GM12878 (cell line): ENCODE data around the gene PROX2. TPM values are rescaled to one million over a fixed set of nuclear protein-coding genes. Genes with fewer than 3 reads are reported as not detected.

Source experiments
- ATAC-seq: fragments of 200-7000 bp; cut with Tn5 transposase; 3 replicates; pipeline ENCODE4 v1.9.1; 2020; ENCODE audit warnings: mild to moderate bottlenecking, moderate library complexity
- BruUV-seq: library from RNA; stranded (reverse); fragments of 400-500 nt; replicated peaks from 2 replicates; lab custom pipeline; 2021; lab: Mats Ljungman, UMichigan
- CTCF ChIA-PET: fragments of 300-600 bp; sonication (Branson Sonifier 250); formaldehyde crosslinking; extraction: SDS; loops from one replicate; lab custom pipeline; 2021; ENCODE audit warnings: inconsistent platforms; lab: Yijun Ruan, JAX
- POLR2A ChIA-PET: fragments of 350-600 bp; formaldehyde crosslinking; extraction: SDS; loops from one replicate; lab custom pipeline; 2021; ENCODE audit warnings: inconsistent platforms; lab: Charles Lee
- RAD21 ChIA-PET: fragments of 300-600 bp; sonication (Branson Sonifier 250); formaldehyde crosslinking; loops from one replicate; lab custom pipeline; 2023; ENCODE audit warnings: antibody characterized with exemption; ENCODE audit not compliant: unreplicated experiment; lab: Charles Lee
- SMC1A ChIA-PET: fragments of 300-600 bp; sonication (Branson Sonifier 250); formaldehyde crosslinking; loops from one replicate; lab custom pipeline; 2023; ENCODE audit not compliant: unreplicated experiment, uncharacterized antibody; lab: Charles Lee
- DNase-seq: peaks from one replicate; pipeline ENCODE4 v3.0.0-alpha.2; 2011; ENCODE audit warnings: low read depth, low spot score
- FAIRE-seq: peaks from 3 replicates; lab custom pipeline; 2011; peaks lifted over from hg19 to GRCh38; lab: Jason Lieb, UNC
- H2AFZ ChIP-seq: 2 replicates; pipeline ENCODE4 v1.6.0; 2011; ENCODE audit warnings: low read depth, low read length, control low read depth; ENCODE audit not compliant: control insufficient read depth
- H3K27ac ChIP-seq: 2 replicates; pipeline ENCODE4 v1.5.1; 2011; ENCODE audit warnings: control low read depth; ENCODE audit not compliant: control insufficient read depth, insufficient read depth
- H3K27me3 ChIP-seq, 2 experiments: replicated peaks in 1 of 2; 2 replicates each; pipeline versions ENCODE4 v1.6.0 to v1.6.1; 2011; ENCODE audit warnings: low read length in 1 of 2; ENCODE audit not compliant: control insufficient read depth in 2 of 2, insufficient read depth in 2 of 2
- H3K36me3 ChIP-seq, 2 experiments: 2 replicates each; pipeline ENCODE4 v1.5.1; 2011; ENCODE audit warnings: low read length in 1 of 2; ENCODE audit not compliant: control insufficient read depth in 2 of 2, insufficient read depth in 2 of 2
- H3K4me1 ChIP-seq: 2 replicates; pipeline ENCODE4 v1.6.1; 2011; ENCODE audit warnings: mild to moderate bottlenecking, low read length, moderate library complexity, mixed read lengths; ENCODE audit not compliant: control insufficient read depth, insufficient read depth
- H3K4me2 ChIP-seq: 2 replicates; pipeline ENCODE4 v1.6.0; 2011; ENCODE audit warnings: control low read depth; ENCODE audit not compliant: control insufficient read depth, insufficient read depth
- H3K4me3 ChIP-seq: fragments of 200-600 bp; sonication (generic); 2 replicates; pipeline ENCODE4 v1.5.1; 2016
- H3K79me2 ChIP-seq: 2 replicates; pipeline ENCODE4 v1.6.0; 2011; ENCODE audit warnings: low read length; ENCODE audit not compliant: control insufficient read depth, insufficient read depth
- H3K9ac ChIP-seq: 2 replicates; pipeline ENCODE4 v1.8.0; 2011; ENCODE audit warnings: low read length, control low read depth, mixed read lengths; ENCODE audit not compliant: control insufficient read depth, insufficient read depth
- H3K9me3 ChIP-seq: replicated peaks from 3 replicates; pipeline ENCODE4 v1.5.1; 2011; ENCODE audit warnings: mild to moderate bottlenecking, low read length; ENCODE audit not compliant: control insufficient read depth, insufficient read depth
- H4K20me1 ChIP-seq: 2 replicates; pipeline ENCODE4 v1.6.0; 2011; ENCODE audit not compliant: control insufficient read depth, insufficient read depth
- CREB1 ChIP-seq: IDR thresholded peaks from 2 replicates; pipeline ENCODE4 v1.6.1; 2012; ENCODE audit warnings: low read depth, mild to moderate bottlenecking, inconsistent platforms
- ZNF207 ChIP-seq: fragments of 450-650 bp; IDR thresholded peaks from 2 replicates; pipeline ENCODE4 v1.6.1; 2014; ENCODE audit warnings: antibody characterized with exemption, mild to moderate bottlenecking, borderline replicate concordance
- WGBS: methylation state at CpG from one replicate; pipeline ENCODE4 v1.1.6; 2016; ENCODE audit warnings: low lambda C conversion rate; ENCODE audit not compliant: insufficient replicate concordance, insufficient coverage; ENCODE audit errors: missing lambda C conversion rate; 5-methylcytosine and 5-hydroxymethylcytosine counted together
- in situ Hi-C: fragments of 300-500 bp; cut with MboI; formaldehyde crosslinking; loops from 9 replicates; pipeline ENCODE4 v1.14.3; 2018; ENCODE audit warnings: mixed read lengths
- intact Hi-C: fragments of 100-400 bp; cut with micrococcal nuclease; formaldehyde crosslinking; loops from one replicate; pipeline ENCODE4 v1.14.2; 2022; ENCODE audit not compliant: unreplicated experiment
- polyA plus RNA-seq, 11 experiments: library from polyadenylated mRNA; depleted of rRNA in 4 of 11; unstranded in 6 of 11; stranded (reverse) in 5 of 11; fragments of >200 nt; fragmentation: Nextera tagmentation in 4 of 11; fragmentation: Illumina TruSeq in 1 of 11; extraction: Ambion mirVana in 4 of 11; extraction: Trizol in 1 of 11; gene quantifications; 1 replicate in 1 of 11; 2 replicates in 10 of 11; pipeline versions ENCODE4 v1.2.1 to v1.2.3, GENCODE V29; 2011 to 2016; ENCODE audit warnings: inconsistent platforms in 2 of 11, missing spikeins in 2 of 11, low read depth in 1 of 11
- total RNA-seq, 4 experiments: library from RNA; depleted of rRNA in 3 of 4; stranded (reverse); fragments of >200 nt in 3 of 4; fragmentation: Illumina TruSeq in 1 of 4; extraction: Trizol in 1 of 4; gene quantifications; 2 replicates each; pipeline versions ENCODE4 v1.2.1 to v1.2.3, GENCODE V29; 2013 to 2021
- TF ChIP-seq, protein P1 (sequence below): fragments of 150-350 bp; IDR thresholded peaks from 2 replicates; pipeline ENCODE4 v1.6.1; 2014; ENCODE audit warnings: mild to moderate bottlenecking, low read depth, low read length
- TF ChIP-seq, protein P2 (sequence below): fragments of 450-650 bp; formaldehyde crosslinking; IDR thresholded peaks from 2 replicates; pipeline ENCODE4 v1.4.0; 2022; ENCODE audit warnings: mild to moderate bottlenecking, moderate library complexity
- TF ChIP-seq, protein P3 (sequence below): IDR thresholded peaks from 2 replicates; pipeline ENCODE4 v1.6.1; 2011; ENCODE audit warnings: low read depth, low read length, improper control_type of control experiment, borderline replicate concordance

The PROX2 gene
- total and polyA plus RNA-seq, 10 of the 15 experiments (the other 5 are each of a cell fraction or from before 2014, with no cell fraction given), result 0.04 to 0.42 (median 0.19) TPM

DNA sequence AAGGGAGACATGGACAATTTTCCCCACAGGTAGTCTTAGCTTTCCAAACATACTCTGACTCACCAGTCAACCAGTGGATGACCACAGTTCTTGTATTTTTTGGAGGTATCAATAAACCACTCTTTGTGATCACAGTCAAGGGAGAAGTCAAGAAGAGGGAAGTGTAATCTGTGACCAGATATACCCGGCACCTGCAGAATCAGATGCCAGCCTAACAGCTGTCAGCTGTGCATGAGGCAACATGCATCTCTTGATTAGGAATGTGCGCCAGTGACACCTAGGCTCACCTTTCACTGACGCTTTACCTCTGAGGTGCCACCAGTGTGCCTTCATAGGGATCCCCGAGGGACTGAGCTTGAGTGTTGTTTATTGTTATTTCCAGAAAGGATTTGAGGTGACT, 20.0 kb downstream of the PROX2 start (continued):
- TF ChIP-seq, protein P1, sequence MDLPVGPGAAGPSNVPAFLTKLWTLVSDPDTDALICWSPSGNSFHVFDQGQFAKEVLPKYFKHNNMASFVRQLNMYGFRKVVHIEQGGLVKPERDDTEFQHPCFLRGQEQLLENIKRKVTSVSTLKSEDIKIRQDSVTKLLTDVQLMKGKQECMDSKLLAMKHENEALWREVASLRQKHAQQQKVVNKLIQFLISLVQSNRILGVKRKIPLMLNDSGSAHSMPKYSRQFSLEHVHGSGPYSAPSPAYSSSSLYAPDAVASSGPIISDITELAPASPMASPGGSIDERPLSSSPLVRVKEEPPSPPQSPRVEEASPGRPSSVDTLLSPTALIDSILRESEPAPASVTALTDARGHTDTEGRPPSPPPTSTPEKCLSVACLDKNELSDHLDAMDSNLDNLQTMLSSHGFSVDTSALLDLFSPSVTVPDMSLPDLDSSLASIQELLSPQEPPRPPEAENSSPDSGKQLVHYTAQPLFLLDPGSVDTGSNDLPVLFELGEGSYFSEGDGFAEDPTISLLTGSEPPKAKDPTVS, result no peak
- TF ChIP-seq CREB1, result no peak
- TF ChIP-seq, all 136 proteins: peak for 0

DNA sequence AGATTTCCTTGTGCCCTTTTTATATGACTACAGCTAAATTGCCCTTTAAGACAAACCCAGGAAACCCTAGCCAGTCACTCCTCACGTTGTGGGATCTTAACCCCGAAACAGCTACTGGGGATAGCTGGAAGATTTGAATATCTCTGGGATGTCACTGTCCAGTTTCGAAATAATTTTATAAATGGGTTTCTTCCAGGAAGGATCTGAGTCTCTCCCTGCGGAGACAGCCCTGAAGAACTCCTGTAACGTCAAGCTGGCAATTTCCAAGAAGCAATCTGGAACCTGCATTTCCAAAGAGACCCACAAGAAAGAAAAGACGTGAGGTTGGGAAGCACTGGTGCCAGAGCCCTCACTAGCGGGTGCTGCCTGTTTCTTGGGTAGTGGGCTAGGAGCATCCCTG, 20.9 kb downstream of the PROX2 start:
- Histone ChIP-seq H3K4me2 (no peak overlapping the region), H3K4me3 (no peak overlapping the region), H3K27me3 (no peaks in the 10 kb centered on the region), H3K79me2 (no peaks in the 10 kb centered on the region), H3K27ac (no peak overlapping the region), H3K9ac (no peak overlapping the region), H3K4me1 (no peaks in the 10 kb centered on the region), H3K9me3 (no peaks in the 10 kb centered on the region), H4K20me1 (no peaks in the 10 kb centered on the region), H2AFZ (no peak overlapping the region), H3K36me3 (no peaks in the 10 kb centered on the region)
- SMC1A ChIA-PET, result interaction anchor here (3.0 to 11.1 kb wide), 2 partner anchors 12 to 49 kb away, joined by 16 to 165 read pairs; no protein-coding TSS in a partner anchor
- TF ChIP-seq, protein P2, sequence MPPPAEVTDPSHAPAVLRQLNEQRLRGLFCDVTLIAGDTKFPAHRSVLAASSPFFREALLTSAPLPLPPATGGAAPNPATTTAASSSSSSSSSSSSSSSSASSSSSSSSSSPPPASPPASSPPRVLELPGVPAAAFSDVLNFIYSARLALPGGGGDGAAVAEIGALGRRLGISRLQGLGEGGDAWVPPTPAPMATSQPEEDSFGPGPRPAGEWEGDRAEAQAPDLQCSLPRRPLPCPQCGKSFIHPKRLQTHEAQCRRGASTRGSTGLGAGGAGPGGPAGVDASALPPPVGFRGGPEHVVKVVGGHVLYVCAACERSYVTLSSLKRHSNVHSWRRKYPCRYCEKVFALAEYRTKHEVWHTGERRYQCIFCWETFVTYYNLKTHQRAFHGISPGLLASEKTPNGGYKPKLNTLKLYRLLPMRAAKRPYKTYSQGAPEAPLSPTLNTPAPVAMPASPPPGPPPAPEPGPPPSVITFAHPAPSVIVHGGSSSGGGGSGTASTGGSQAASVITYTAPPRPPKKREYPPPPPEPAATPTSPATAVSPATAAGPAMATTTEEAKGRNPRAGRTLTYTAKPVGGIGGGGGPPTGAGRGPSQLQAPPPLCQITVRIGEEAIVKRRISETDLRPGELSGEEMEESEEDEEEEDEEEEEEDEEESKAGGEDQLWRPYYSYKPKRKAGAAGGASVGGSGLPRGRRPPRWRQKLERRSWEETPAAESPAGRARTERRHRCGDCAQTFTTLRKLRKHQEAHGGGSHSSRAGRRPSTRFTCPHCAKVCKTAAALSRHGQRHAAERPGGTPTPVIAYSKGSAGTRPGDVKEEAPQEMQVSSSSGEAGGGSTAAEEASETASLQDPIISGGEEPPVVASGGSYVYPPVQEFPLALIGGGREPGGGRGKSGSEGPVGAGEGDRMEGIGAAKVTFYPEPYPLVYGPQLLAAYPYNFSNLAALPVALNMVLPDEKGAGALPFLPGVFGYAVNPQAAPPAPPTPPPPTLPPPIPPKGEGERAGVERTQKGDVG (CRISPR knock-in tag), result no peak
- no peak for TF ChIP-seq ZNF207
- TF ChIP-seq, protein P3, sequence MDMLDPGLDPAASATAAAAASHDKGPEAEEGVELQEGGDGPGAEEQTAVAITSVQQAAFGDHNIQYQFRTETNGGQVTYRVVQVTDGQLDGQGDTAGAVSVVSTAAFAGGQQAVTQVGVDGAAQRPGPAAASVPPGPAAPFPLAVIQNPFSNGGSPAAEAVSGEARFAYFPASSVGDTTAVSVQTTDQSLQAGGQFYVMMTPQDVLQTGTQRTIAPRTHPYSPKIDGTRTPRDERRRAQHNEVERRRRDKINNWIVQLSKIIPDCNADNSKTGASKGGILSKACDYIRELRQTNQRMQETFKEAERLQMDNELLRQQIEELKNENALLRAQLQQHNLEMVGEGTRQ, result no peak
- in situ Hi-C loops (no loop called here), intact Hi-C loops (no loop called here)
- WGBS, result 69% methylated on average over 7 of the region's 7 CpGs
- CTCF ChIA-PET, result interaction anchor here (0.8 to 13.8 kb wide), 6 partner anchors 9 to 246 kb away, joined by 3 to 552 read pairs (median 116); partner anchors contain the start of genes DLST and PROX2
- ATAC-seq (no peak), DNase-seq (no peak), FAIRE-seq (no peak)
- RAD21 ChIA-PET, result interaction anchor here (0.9 kb wide), 1 partner anchor 8 kb away, joined by 3 read pairs; no protein-coding TSS in a partner anchor
- POLR2A ChIA-PET, result interaction anchor here (1.0 to 1.4 kb wide), 2 partner anchors 8 to 91 kb away, joined by 3 to 5 read pairs; no protein-coding TSS in a partner anchor
- BruUV-seq, result no TSS peak
